NOMO-1 treated with DMSO at 0.1 percent for 48 hours (cell line): ENCODE data around the gene RAET1L.
A peak's percentile ranks its signal among the peaks of the same experiment; 100 is the strongest.
"Not testable (repeated sequence)": the region's sequence is repeated elsewhere in the genome, so short reads cannot be mapped to it uniquely, and the experiment has no call there.

Source experiments
- DNase-seq: peaks from one replicate; lab custom pipeline; 2025; ENCODE audit not compliant: unreplicated experiment; lab: John Stamatoyannopoulos, UW

Gene RAET1L, protein sequence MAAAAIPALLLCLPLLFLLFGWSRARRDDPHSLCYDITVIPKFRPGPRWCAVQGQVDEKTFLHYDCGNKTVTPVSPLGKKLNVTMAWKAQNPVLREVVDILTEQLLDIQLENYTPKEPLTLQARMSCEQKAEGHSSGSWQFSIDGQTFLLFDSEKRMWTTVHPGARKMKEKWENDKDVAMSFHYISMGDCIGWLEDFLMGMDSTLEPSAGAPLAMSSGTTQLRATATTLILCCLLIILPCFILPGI

DNA sequence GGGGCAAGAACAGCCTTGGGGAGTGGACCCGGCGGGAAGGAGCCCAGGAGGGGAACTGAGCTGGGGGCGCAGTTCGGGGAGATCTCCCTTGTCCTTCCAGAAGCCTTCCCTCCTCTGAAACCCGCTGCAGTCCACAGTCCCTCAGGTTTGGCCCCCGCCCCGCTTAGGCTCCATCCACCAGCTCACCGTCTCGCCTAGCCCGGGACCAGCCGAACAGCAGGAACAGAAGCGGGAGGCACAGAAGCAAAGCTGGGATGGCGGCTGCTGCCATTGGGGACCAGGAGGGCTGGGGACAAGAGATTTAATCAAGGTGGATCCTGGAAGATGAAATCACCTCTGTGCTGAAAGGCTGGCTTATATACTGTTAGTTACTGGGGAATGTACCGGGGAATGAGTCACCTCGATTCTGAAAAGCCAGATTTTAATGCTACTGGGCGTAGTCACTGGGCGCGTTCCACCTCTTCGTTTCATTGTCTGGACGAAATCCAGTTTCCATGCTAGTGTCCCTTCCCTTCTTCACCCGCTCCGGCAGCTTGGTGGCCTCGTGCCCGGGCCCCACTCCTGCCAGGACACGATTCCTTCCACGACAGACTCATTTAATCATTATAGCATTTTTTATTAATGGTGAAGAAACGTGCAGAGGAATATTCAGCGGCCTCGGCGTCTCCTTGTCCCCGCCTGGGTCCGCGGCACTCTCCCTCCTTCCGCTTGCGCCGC is at the start of gene RAET1L:
RAET1L (minus strand) TSS at position 332 of the 717 bp plus-strand sequence; CDS start at position 271, 61 bp downstream.
- DNase-seq = no peak

DNA sequence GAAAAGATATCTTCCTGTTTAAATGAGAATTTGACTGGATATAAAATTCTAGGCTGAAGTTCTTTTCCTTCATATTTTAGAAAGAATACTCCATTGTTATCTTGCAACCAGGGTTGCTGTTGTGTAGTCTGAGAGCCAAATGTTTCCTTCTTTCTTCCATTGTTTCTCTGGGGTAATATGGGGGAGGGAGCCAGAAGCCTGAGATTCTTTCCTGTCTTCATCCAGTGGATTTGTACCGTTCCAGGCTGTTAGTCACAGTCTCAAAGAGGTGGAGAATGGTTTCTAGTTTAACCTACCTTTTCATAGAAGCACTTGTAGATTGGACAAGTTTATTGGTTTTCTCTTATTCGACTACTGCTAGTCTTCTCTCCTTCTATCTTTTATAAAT is 49.7 kb upstream of the RAET1L start:
- DNase-seq = no peak

DNA sequence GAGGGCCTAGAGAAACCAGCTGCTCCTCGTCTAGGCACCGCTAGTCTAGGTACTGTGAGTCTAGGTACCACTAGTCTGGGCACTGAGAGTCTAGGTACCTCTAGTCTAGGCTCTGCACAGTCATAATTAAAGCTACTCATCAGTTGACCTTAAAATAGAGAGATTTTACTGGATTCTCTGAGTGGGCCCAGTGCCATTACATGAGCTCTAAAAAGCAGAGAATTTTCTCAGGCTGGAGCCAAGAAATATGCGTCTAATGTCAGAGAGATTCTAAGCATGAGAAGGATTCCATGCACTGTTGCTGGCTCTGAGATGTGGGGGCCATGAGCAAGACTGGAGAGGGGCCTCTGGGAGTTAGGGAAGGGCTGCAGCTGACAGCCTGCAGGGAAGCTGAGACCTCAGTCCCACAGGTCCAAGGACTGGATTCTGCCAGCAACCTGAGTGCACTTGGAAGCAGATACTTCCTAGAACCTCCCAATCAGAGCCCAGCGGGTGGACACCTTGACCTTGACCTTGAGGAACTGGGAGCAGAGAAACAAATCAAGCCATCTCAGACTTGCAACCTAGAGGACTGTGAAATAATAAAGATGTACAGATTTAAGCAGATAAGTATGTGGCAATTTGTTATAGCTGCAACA is 49.2 kb upstream of the RAET1L start:
- not testable (repeated sequence) for DNase-seq

DNA sequence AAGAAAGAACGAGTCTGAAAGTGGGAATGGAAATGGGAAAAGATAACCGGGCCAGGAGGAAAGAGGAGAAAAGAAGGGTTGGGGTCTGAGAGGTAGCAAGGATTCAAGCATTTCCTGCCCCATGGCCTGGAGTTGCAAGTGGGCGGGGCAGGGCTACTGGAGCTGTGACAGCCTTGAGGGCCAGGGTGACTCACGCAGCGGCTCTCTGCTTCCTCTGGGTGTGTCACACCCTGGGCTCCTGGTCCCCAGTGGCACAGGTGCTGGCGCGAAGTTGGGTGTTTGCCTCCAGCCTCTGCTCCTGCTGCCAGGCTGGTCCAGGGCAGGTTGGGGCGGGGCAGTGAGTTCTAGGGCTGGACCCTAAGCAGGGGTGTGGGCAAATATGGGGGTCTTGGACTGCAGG is 46.9 kb upstream of the RAET1L start:
- DNase-seq = peak; percentile 70

DNA sequence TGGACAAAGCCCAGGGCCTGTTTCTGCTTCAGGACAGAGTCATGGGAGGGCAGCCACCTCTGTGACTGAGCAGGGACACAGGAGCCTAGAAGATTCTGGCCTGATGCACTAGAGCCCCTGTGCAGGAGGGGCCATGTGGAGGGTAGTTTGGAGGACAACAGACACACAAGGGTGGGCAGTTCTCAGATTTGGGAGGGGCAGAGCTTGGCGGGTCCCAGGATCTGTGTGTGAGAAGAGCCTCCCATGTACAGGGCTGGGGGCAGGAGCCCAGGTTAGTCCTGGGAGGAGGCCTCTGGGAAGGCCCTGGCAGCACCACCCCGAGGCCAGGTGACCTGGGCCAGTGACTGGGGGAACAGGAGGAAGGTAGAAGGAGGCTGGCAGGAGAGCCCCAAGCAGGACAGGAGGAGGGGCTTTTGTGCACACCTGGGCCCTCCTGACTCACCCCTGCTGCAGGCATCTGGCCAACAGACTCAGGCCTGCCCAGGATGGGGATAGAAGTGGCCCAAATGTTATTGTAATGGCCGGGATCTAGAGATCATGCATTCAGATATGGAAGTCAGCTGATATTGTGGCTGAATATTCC is 45.0 kb upstream of the RAET1L start:
- no peak for DNase-seq

DNA sequence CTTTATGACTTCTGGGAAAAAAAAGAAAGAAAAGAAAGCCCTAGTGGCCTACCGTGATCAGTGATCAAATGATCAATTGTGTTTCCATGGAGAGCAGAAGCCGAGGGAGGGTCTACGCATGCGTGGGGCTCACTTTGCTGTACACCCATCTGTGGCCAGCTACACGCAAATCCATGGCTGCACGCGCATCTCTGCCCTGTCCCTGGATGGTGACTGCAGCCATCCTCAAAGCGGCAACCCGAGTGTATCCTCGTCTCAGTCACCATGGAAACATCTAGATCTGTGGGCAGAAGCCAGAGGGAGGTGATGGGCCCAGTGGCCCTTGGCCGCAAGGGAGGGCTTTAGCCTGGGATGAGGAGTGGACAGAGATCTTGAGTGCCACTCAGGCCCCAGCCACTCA is 44.4 kb upstream of the RAET1L start:
- DNase-seq = no peak

DNA sequence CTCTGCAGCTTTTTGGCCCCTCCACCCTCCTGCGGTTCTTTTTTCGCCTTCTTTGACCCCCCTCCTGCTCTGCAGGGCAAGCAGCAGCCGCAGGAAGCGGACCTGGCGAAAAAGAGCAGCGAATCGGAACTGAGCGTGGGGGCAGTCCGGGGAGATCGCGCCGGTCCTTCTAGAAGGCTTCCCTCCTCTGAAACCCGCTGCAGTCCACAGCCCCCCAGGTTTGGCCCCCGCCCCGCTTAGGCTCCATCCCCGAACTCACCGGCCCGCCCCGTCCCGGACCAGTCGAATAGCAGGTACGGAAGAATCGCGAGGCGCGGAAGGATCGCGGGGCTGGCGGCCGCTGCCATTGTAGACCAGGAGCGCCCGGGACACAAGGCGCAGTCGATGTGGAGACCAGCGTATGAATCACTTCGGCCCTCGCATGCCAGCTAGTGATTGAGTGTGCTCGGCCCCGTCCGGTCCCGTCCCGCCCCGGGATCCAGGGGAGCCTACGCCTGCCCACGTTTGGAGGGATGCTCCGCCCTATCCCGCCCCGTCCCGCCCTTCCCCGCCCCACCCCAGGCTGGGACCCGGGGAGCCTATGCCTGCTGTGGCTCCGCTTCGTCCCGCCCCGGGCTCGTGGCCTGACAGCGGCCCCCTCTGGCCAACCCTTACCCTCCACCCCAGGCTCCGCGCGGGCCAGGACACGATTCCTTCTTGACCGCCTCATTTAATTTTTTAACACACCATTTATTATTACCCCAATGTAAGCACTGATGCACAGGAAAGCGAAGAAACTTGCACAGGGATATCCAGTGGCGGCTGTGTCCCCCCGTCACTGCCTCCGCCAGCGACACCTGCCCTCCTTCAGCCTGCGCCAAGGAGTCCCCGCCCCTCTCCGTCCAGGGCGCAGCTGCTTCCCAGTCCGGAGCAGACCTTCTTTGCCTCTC is 43.7 kb upstream of the RAET1L start, which contains the start of gene ULBP3:
ULBP3 (minus strand) TSS at position 402 of the 929 bp plus-strand sequence; CDS start at position 347, 55 bp downstream.
- peak; percentile 85 for DNase-seq

DNA sequence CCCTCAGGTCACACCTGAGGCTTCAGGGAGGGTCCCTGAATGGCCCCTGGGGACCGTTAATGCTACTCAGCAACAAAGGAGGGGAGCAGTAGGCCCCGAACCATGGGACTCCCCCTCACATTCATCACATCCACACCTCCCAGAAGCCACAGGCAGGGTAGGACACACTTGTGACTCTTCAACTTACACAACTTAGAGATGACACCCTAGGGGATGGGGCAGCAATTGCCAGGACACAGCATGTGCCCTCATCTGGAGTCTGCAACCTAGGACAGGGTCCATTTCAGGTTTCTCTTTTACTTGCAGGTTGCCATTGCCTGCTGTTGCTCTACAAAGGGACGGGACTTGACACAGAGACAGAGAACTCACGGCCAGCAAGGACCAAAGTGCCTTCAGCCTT is 42.8 kb upstream of the RAET1L start:
- no peak for DNase-seq

DNA sequence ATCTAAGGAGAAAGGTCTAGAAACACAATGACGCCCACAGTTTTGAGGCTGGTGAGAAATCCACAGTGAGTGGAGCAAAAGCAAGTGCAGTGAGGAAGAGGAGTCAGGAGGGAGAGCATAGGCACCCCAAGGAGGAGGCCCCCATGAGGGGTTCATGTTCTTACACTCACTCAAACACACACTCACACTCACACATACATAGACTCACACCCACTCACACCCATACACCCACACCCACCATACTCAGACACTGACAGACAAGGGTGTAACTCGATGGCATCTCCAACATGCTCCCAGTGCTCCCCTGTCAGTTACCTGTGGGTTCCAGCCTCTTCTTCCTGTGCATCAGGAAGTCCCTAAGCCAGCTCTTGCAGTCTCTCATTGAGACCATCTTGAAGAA is 39.8 kb upstream of the RAET1L start:
- DNase-seq = no peak

DNA sequence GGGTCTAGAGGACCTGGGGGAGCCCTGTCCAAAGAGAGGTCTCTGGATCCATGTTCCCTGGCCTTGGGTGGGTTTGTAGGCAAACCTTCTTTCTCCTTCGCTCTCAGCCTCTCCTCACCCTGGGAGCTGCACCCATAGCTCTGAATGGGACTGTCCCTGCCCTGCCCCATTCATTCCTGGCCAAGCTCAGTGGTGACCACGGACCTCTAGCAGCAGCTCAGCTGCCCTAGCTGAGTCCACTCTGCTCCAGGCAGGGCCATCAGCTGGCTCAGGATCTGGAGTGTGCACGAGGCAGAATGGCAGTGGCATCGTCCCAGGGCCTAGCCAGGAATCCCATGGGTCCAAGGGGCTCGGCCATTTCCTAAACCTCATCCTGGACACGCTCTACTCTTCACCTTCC is 38.3 kb upstream of the RAET1L start:
- no peak for DNase-seq

DNA sequence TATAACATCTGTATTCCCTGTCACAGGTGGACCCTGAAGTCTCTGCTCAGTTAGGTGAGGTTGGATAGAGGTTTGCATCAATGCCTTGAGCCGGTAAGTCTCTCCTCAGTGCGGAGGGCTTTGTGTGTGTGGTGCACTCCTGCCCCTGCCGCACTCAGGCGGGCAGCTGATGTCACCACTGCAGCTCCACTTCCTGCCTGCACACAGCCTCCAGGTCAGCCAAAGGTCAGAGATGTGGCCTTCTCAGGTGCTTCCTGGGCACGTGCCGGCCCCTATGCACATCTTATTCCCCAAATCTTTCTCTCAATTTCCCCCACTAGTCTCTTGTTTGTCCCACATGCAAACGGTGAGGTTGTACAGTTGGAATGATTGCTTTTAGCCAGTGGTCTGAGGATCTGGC is 34.6 kb upstream of the RAET1L start:
- not testable (repeated sequence) for DNase-seq

DNA sequence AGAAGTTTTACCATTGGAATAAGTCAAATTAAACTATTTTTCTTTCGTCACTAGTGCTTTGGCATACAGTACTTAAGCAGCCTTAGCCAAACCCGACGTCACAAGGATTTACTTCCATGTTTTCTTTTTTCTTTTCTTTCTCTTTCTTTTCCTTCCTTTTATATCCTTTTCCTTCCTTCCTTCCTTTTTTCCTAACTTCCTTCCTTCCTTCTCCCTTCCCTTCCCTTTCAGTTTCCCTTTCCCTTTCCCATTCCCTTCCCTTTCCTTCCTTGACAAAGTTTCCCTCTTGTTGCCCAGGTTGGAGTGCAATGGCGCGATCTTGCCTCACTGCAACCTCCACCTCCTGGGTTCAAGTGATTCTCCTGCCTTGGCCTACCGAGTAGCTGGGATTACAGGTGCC is 33.7 kb upstream of the RAET1L start:
- DNase-seq = no peak

DNA sequence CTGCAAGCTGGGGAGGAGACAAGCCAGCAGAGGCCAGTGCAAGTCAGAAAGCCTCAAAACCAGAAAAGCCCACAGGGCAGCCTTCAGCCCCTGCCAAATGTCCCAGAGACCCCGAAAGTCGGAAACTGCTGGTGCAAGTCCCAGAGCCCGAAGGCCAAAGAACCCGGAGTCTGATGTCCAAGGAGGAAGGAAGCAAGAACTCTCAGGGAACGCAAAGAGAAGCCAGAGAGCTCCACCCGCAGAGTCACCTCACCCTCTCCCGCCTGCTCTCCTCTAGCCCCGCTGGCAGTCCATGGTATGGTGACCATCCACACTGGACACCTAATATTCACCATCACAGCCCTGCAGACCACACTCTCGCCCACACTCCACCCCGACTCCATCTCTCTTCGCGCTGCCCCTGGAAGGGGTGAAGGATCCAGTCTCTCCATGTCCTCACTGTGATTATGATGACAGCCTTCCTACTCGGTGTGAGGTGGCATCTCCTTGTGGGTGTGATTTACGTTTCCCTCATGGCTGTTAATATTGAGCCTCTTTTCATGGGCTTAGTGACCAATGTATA is 33.0 kb upstream of the RAET1L start:
- DNase-seq = no peak

DNA sequence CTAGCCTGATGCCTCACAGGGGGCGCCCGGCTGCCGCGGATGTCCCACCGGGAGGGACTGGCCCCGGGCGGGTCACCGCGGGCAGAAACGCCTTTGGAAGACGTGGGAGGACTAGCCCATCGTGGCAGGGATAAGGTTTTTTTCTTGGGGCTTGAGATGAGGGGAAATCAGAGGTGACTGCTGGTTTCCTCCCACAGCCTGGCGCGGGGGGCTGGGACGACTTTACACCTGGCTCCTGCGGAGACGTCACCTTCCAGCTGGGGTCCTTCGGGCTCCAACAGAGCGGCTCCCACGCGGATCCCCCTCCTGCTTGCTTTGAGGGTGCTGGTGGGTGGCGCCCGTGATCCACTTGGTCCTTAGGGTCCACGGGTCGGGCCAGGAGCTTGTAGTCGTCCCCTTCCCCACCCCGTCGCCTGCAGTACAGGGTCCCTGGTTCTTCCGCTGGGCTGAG is 32.2 kb upstream of the RAET1L start:
- no peak for DNase-seq

DNA sequence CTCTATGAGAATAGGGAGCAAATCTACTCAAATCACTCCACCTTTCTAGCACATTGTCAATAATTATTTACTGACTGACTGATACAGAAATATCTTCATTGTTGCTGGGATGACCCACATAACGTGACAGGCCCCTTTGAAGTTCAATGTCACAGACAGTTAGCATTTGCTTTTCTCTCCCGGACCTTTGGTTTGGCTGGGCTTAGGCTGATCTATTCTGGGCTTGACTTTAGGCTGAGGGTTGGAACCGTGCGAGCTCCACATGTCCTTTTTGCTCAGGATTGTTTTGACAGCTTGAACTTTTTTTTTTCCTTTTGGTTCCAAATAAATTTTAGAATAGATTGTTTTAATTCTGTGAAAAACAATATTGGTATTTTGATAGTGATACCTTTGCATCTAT is 31.6 kb upstream of the RAET1L start:
- no peak for DNase-seq

DNA sequence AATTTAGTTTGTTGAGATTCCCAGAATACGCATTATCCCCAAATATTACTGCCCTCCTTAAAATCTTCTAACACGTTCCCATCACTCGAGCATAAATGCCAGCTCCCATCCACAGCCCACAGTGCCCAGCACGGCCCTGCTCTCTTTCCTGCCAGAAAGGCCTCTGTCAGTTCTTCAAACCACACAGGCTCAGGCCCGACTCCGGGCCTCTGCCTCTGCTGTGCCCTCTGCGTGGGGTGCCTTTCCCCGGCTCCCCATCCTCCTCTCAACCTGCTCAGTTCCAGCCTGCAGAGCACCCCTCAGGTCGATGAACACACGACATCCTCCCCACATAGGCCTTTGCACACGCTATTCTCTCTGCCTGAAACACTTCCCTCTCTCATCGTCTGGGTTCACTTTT is 30.8 kb upstream of the RAET1L start:
- DNase-seq = no peak

DNA sequence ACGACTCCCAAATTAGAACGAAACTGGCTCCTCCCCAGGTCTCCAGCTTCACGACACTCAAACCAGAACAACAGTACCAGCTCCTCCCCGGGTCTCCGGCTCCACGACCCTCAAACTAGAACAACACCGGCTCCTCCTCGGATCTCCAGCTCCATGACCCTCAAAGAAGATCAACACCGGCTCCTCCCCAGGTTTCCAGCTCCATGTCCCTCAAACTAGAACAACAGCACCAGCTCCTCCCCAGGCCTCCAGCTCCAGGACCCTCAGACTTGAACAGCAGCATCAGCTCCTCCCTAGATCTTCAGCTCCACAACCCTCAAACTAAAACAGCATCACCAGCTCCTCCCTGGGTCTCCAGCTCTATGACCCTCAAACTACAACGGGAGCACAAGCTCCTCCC is 29.8 kb upstream of the RAET1L start:
- no peak for DNase-seq

DNA sequence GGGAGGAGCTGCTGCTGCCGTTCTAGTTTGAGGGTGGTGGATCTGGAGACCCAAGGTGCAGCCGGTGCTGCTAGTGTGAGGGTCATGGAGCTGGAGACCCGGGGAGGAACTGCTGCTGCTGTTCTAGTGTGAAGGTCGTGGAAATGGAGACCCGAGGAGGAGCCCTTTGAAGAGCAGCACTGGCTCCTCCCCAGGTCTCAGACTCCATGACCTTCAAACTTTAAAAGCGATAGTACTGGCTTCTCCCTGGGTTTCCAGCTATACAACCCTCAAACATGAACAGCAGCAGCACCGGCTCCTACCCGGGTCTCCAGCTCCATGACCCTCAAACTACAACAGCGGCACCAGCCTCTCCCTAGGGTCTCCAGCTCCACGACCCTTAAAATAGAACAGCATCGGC is 28.1 kb upstream of the RAET1L start:
- DNase-seq = no peak

DNA sequence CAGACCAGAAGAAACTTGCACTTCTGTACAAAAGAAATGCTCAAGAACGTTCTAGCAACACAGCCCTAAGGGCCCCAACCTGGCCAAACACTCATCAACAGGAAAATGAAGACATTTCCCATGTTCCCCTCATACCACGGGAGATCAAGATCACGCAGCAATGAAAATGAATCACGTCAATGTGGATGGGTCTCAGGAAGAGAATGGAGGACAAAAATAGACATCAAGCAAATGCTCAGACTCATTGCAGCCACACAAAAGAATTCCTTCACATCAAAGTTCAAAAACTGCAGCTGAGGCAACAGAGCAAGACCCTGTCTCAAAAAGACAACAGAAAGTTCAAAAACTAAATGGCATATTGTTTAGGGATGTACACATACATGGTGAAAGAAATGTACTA is 25.5 kb upstream of the RAET1L start:
- DNase-seq = no peak

DNA sequence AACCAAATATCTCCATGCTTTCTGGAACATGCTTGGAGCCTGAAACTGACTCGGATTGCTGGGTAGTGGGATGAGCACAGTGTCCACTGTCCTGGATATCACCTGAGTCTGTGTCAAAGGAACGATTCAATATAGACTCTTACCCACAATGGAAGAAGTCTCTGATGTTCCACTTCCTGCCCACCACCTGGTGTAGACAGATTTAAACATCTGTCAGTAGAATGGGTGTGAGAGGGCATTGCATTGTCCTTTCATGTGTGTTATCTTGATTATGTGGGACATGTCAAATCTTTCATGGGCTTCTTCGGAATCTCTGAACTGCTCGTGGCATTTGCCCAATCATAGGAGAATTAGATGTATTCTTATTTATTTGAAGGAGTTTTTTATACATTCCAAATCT is 22.8 kb upstream of the RAET1L start:
- no peak for DNase-seq
